K562 (cell line): Measurements from ENCODE around the gene GNA15. TPM values are rescaled to one million over a fixed set of nuclear protein-coding genes. Genes with fewer than 3 reads are reported as not detected.

Source experiments
- ATF1 ChIP-seq, 2 experiments: fragments of 450-650 bp in 1 of 2; IDR thresholded peaks; 2 replicates each; pipeline ENCODE4 v1.6.1; 2016; ENCODE audit warnings: missing compliant biosample characterization in 1 of 2, missing genetic modification characterization in 1 of 2
- CREM ChIP-seq: IDR thresholded peaks from 2 replicates; pipeline ENCODE4 v1.6.1; 2014; ENCODE audit warnings: antibody characterized with exemption, low read depth
- DDX20 ChIP-seq: fragments of 450-650 bp; IDR thresholded peaks from 2 replicates; pipeline ENCODE4 v1.6.1; 2016; ENCODE audit warnings: missing genetic modification characterization, low read depth, mild to moderate bottlenecking, missing compliant biosample characterization, moderate library complexity
- EWSR1 ChIP-seq: fragments of 450-650 bp; IDR thresholded peaks from 2 replicates; pipeline ENCODE4 v1.6.1; 2018; ENCODE audit warnings: borderline replicate concordance, mild to moderate bottlenecking, low read depth, moderate library complexity; ENCODE audit not compliant: partially characterized antibody
- L3MBTL2 ChIP-seq: fragments of 450-650 bp; IDR thresholded peaks from 2 replicates; pipeline ENCODE4 v1.6.1; 2016; ENCODE audit warnings: mild to moderate bottlenecking, moderate library complexity
- MTA1 ChIP-seq: fragments of 450-650 bp; IDR thresholded peaks from 2 replicates; pipeline ENCODE4 v1.6.1; 2017; ENCODE audit warnings: borderline replicate concordance
- MYC ChIP-seq, 2 experiments: fragments of 250-450 bp in 1 of 2; sonication (Bioruptor Pico) in 1 of 2; IDR thresholded peaks; 2 replicates each; pipeline versions ENCODE4 v1.5.1 to v1.6.1; 2012 to 2021; ENCODE audit warnings: low read depth in 2 of 2, borderline replicate concordance in 1 of 2, improper control_type of control experiment in 1 of 2, low read length in 1 of 2, mild to moderate bottlenecking in 1 of 2, moderate library complexity in 1 of 2
- PTRF ChIP-seq: fragments of 450-650 bp; IDR thresholded peaks from 2 replicates; pipeline ENCODE4 v1.6.1; 2016; ENCODE audit warnings: mild to moderate bottlenecking, missing genetic modification characterization, missing compliant biosample characterization
- RFX5 ChIP-seq: IDR thresholded peaks from 2 replicates; pipeline ENCODE4 v1.6.1; 2011; ENCODE audit warnings: low read depth, mild to moderate bottlenecking, improper control_type of control experiment, low read length
- SMC3 ChIP-seq: conservative IDR thresholded peaks from 2 replicates; pipeline ENCODE4 v1.6.1; 2011; ENCODE audit warnings: low read depth, low read length, improper control_type of control experiment; ENCODE audit not compliant: insufficient read depth
- ZFP30 ChIP-seq: fragments of 250-450 bp; sonication (Bioruptor Pico); IDR thresholded peaks from 2 replicates; pipeline ENCODE4 v1.8.0; 2022; ENCODE audit warnings: moderate library complexity, mild to moderate bottlenecking, inconsistent platforms, borderline replicate concordance
- ZNF212 ChIP-seq: fragments of 450-650 bp; formaldehyde crosslinking; IDR thresholded peaks from 2 replicates; pipeline ENCODE4 v1.4.0; 2020; ENCODE audit warnings: mild to moderate bottlenecking
- ZZZ3 ChIP-seq: fragments of 450-650 bp; IDR thresholded peaks from 2 replicates; pipeline ENCODE4 v1.6.1; 2016; ENCODE audit warnings: antibody characterized with exemption, mild to moderate bottlenecking, moderate library complexity
- polyA plus RNA-seq, 8 experiments: library from polyadenylated mRNA; depleted of rRNA in 4 of 8; stranded (reverse) in 5 of 8; unstranded in 3 of 8; fragments of >200 nt; fragmentation: Nextera tagmentation in 2 of 8; fragmentation: Illumina TruSeq in 1 of 8; extraction: Ambion mirVana in 2 of 8; extraction: Trizol in 1 of 8; gene quantifications; 2 replicates each; pipeline versions ENCODE4 v1.2.1 to v1.2.3, GENCODE V29; 2011 to 2014; ENCODE audit warnings: inconsistent platforms in 1 of 8, missing spikeins in 1 of 8
- total RNA-seq, 7 experiments: library from RNA; depleted of rRNA in 6 of 7; stranded (reverse); fragments of >200 nt in 6 of 7; fragmentation: Illumina TruSeq in 2 of 7; extraction: Trizol in 2 of 7; gene quantifications; 2 replicates each; pipeline versions ENCODE4 v1.2.1 to v1.2.3, GENCODE V29; 2011 to 2021; ENCODE audit warnings: low replicate concordance in 1 of 7
- TF ChIP-seq, protein P1 (sequence below): sonication (generic); formaldehyde crosslinking; IDR thresholded peaks from 2 replicates; pipeline ENCODE4 v1.5.0; 2020; ENCODE audit warnings: missing genetic modification reagents
- TF ChIP-seq, protein P2 (sequence below): IDR thresholded peaks from 2 replicates; pipeline ENCODE4 v1.6.1; 2011; ENCODE audit warnings: borderline replicate concordance, low read depth, mild to moderate bottlenecking, moderate library complexity, low read length; ENCODE audit not compliant: insufficient read depth, poor library complexity, severe bottlenecking
- TF ChIP-seq, protein P3 (sequence below), 2 experiments: fragments of 450-650 bp; conservative IDR thresholded peaks; 2 replicates each; pipeline ENCODE4 v1.6.1; 2017; ENCODE audit warnings: mild to moderate bottlenecking in 2 of 2, moderate library complexity in 2 of 2

The GNA15 gene
- total and polyA plus RNA-seq, 9 of the 15 experiments (the other 6 are each of a cell fraction or from before 2014, with no cell fraction given) = 0.03 to 0.24 (median 0.11) TPM; not detected in 1

DNA sequence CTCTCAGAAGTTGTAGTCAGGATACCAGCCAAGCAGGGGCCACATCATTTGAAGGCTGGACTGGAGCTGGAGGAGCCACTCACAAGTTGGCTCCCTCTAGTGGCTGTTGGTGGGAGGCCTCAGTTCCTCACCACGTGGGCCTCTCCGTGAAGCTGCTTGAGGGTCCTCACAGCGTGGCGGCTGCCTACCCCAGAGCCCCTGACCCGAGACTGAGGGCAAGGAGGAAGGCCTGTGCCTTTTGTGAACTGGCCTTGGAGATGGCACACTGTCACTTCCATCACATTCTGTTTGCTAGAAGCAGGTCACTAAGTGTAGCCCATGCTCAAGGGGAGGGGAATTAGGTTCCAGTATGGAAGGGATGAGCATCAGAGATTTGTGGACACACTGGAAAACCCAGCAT lies 27.1 kb upstream of the GNA15 start (continued):
- TF ChIP-seq CREM (peak; percentile 31; the same call in 1 of the 2 replicates), SMC3 (peak; percentile 60), MTA1 (no peak), EWSR1 (no peak), ZFP30 (CRISPR knock-in tag) (no peak), ZNF212 (no peak), PTRF (tag) (no peak), DDX20 (tag) (no peak), ATF1 (CRISPR knock-in tag; IDR thresholded peaks at IDR 0.05) (no peak), ATF1 (tag; IDR thresholded peaks at IDR 0.05) (0 out of 2 replicates have a peak, but pooled peaks have one; percentile 17), MYC (IDR thresholded peaks at IDR 0.05; ENCODE audit: low read depth, low read length) (peak; percentile 95), MYC (CRISPR knock-in tag; IDR thresholded peaks at IDR 0.05; ENCODE audit: borderline replicate concordance, low read depth) (no peak; the same call in 1 of the 2 replicates), ZZZ3 (no peak), L3MBTL2 (peak; percentile 91), RFX5 (no peak)
- TF ChIP-seq, protein P1, sequence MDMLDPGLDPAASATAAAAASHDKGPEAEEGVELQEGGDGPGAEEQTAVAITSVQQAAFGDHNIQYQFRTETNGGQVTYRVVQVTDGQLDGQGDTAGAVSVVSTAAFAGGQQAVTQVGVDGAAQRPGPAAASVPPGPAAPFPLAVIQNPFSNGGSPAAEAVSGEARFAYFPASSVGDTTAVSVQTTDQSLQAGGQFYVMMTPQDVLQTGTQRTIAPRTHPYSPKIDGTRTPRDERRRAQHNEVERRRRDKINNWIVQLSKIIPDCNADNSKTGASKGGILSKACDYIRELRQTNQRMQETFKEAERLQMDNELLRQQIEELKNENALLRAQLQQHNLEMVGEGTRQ = peak; percentile 77
- TF ChIP-seq, protein P2, sequence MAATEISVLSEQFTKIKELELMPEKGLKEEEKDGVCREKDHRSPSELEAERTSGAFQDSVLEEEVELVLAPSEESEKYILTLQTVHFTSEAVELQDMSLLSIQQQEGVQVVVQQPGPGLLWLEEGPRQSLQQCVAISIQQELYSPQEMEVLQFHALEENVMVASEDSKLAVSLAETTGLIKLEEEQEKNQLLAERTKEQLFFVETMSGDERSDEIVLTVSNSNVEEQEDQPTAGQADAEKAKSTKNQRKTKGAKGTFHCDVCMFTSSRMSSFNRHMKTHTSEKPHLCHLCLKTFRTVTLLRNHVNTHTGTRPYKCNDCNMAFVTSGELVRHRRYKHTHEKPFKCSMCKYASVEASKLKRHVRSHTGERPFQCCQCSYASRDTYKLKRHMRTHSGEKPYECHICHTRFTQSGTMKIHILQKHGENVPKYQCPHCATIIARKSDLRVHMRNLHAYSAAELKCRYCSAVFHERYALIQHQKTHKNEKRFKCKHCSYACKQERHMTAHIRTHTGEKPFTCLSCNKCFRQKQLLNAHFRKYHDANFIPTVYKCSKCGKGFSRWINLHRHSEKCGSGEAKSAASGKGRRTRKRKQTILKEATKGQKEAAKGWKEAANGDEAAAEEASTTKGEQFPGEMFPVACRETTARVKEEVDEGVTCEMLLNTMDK = peak; percentile 82
- TF ChIP-seq, protein P3, sequence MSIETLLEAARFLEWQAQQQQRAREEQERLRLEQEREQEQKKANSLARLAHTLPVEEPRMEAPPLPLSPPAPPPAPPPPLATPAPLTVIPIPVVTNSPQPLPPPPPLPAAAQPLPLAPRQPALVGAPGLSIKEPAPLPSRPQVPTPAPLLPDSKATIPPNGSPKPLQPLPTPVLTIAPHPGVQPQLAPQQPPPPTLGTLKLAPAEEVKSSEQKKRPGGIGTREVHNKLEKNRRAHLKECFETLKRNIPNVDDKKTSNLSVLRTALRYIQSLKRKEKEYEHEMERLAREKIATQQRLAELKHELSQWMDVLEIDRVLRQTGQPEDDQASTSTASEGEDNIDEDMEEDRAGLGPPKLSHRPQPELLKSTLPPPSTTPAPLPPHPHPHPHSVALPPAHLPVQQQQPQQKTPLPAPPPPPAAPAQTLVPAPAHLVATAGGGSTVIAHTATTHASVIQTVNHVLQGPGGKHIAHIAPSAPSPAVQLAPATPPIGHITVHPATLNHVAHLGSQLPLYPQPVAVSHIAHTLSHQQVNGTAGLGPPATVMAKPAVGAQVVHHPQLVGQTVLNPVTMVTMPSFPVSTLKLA (conservative IDR thresholded peaks at IDR 0.05) = peak; percentile 72 to 82
